DND-41 (cell line): ENCODE results near the gene DNAAF5.

Experiments used
- ATAC-seq: fragments of 200-7000 bp; cut with Tn5 transposase; 3 replicates; pipeline ENCODE4 v1.9.1; 2021; ENCODE audit warnings: low read depth; ENCODE audit not compliant: insufficient read depth
- DNase-seq: peaks from one replicate; pipeline ENCODE4 v3.0.0-alpha.2; 2020
- H2AFZ ChIP-seq: 2 replicates; pipeline ENCODE4 v1.6.0; 2012; ENCODE audit warnings: low read depth, low read length
- H3K27ac ChIP-seq: 2 replicates; pipeline ENCODE4 v1.5.1; 2012; ENCODE audit warnings: low read length, inconsistent platforms
- H3K27me3 ChIP-seq: fragments of 200-600 bp; sonication (generic); 2 replicates; pipeline ENCODE4 v1.6.0; 2012; ENCODE audit warnings: low read length, mild to moderate bottlenecking, inconsistent platforms; ENCODE audit not compliant: insufficient read depth, poor library complexity
- H3K36me3 ChIP-seq: 2 replicates; pipeline ENCODE4 v1.5.1; 2012; ENCODE audit warnings: low read length, inconsistent platforms; ENCODE audit not compliant: insufficient read depth
- H3K4me1 ChIP-seq: 2 replicates; pipeline ENCODE4 v1.5.1; 2012; ENCODE audit warnings: mild to moderate bottlenecking, low read length; ENCODE audit not compliant: insufficient read depth
- H3K4me2 ChIP-seq: 2 replicates; pipeline ENCODE4 v1.6.0; 2012; ENCODE audit warnings: mild to moderate bottlenecking, moderate library complexity, low read length, inconsistent platforms; ENCODE audit not compliant: insufficient read depth
- H3K4me3 ChIP-seq, 2 experiments: fragments of 200-600 bp in 1 of 2; shearing (Covaris generic) in 1 of 2; 2 replicates each; pipeline ENCODE4 v1.5.1; 2012 to 2016; ENCODE audit warnings: inconsistent platforms in 2 of 2, low read length in 2 of 2, mild to moderate bottlenecking in 2 of 2, low read depth in 1 of 2, moderate library complexity in 1 of 2
- H3K79me2 ChIP-seq: 2 replicates; pipeline ENCODE4 v1.6.0; 2012; ENCODE audit warnings: low read length, inconsistent platforms; ENCODE audit not compliant: insufficient read depth
- H3K9ac ChIP-seq: 2 replicates; pipeline ENCODE4 v1.6.0; 2012; ENCODE audit warnings: low read depth, mild to moderate bottlenecking, inconsistent platforms, low read length, moderate library complexity
- H3K9me3 ChIP-seq: 2 replicates; pipeline ENCODE4 v1.5.1; 2012; ENCODE audit warnings: low read length, moderate library complexity, mild to moderate bottlenecking, inconsistent platforms; ENCODE audit not compliant: insufficient read depth, severe bottlenecking
- H4K20me1 ChIP-seq: 2 replicates; pipeline ENCODE4 v1.6.0; 2012; ENCODE audit warnings: low read length; ENCODE audit not compliant: insufficient read depth
- CTCF ChIP-seq: IDR thresholded peaks from 2 replicates; pipeline ENCODE4 v1.5.1; 2012; ENCODE audit warnings: borderline replicate concordance, low read length, moderate library complexity, mild to moderate bottlenecking; ENCODE audit not compliant: poor library complexity, severe bottlenecking; ENCODE audit errors: extremely low read depth
- EZH2 ChIP-seq: IDR thresholded peaks from 3 replicates; pipeline ENCODE4 v1.6.1; 2012; ENCODE audit warnings: borderline replicate concordance, low read depth, mild to moderate bottlenecking, moderate library complexity, low read length, inconsistent platforms; ENCODE audit not compliant: severe bottlenecking

Gene DNAAF5

GRCh38 chr7:831596-832166 is 105.2 kb downstream of the DNAAF5 start:
- no peak for DNase-seq
- no peak overlapping the region for H3K4me3 ChIP-seq
- peaks cover 69% of the 10 kb centered on the region for H4K20me1 ChIP-seq
- TF ChIP-seq CTCF: no peak
- TF ChIP-seq EZH2: no peak
- peaks cover 27% of the 10 kb centered on the region for H3K36me3 ChIP-seq
- no peak overlapping the region for H3K4me2 ChIP-seq
- no peak overlapping the region for H2AFZ ChIP-seq
- no peak overlapping the region for H3K27ac ChIP-seq
- no peaks in the 10 kb centered on the region for H3K27me3 ChIP-seq
- H3K9ac ChIP-seq: no peak overlapping the region
- no peak for ATAC-seq
- H3K4me1 ChIP-seq: no peaks in the 10 kb centered on the region
- H3K9me3 ChIP-seq: no peaks in the 10 kb centered on the region
- peaks cover 95% of the 10 kb centered on the region for H3K79me2 ChIP-seq

GRCh38 chr7:832167-832967 is 105.9 kb downstream of the DNAAF5 start, which contains the start of gene SUN1:
Gene SUN1 (plus strand): TSS chr7:832476. CDS start chr7:832525, 49 bp downstream.
- DNase-seq (no peak), ATAC-seq (no peak)
- Histone ChIP-seq H3K4me1 (no peaks in the 10 kb centered on the region), H2AFZ (no peak within 1 kb of the TSS), H3K9me3 (no peaks in the 10 kb centered on the region), H3K9ac (no peak within 1 kb of the TSS), H3K4me3 (no peak within 1 kb of the TSS), H3K27ac (no peak within 1 kb of the TSS), H3K36me3 (peaks cover 32% of the 10 kb centered on the region), H3K79me2 (peaks cover 95% of the 10 kb centered on the region), H3K27me3 (no peaks in the 10 kb centered on the region), H3K4me2 (no peak within 1 kb of the TSS), H4K20me1 (peaks cover 71% of the 10 kb centered on the region)
- no peak for TF ChIP-seq CTCF
- no peak for TF ChIP-seq EZH2

- no peak for ATAC-seq
- Histone ChIP-seq H3K27ac (no peak overlapping the region), H3K27me3 (no peaks in the 10 kb centered on the region), H2AFZ (no peak overlapping the region), H3K9me3 (no peaks in the 10 kb centered on the region), H3K4me2 (no peak overlapping the region), H3K79me2 (peaks cover 95% of the 10 kb centered on the region), H3K9ac (no peak overlapping the region), H3K4me1 (no peaks in the 10 kb centered on the region), H3K4me3 (no peak overlapping the region), H4K20me1 (peaks cover 75% of the 10 kb centered on the region), H3K36me3 (peaks cover 38% of the 10 kb centered on the region)
- DNase-seq: no peak
- TF ChIP-seq CTCF: no peak
- no peak for TF ChIP-seq EZH2
These were observed 106.5 kb downstream of the DNAAF5 start for GRCh38 chr7:832968-833424.
